Fibroblast of lung (primary cell): Measurements from ENCODE around the gene SPTB. TPM values are rescaled to one million over a fixed set of nuclear protein-coding genes. Genes with fewer than 3 reads are reported as not detected.
A peak's percentile ranks its signal among the peaks of the same experiment; 100 is the strongest.

Source experiments
- DNase-seq, 2 donors: peaks; one replicate each; pipeline versions ENCODE4 v3.0.0 to v3.0.0-alpha.2; 2010; ENCODE audit warnings: low read depth in 2 of 2
- H2AFZ ChIP-seq: 2 replicates; pipeline ENCODE4 v1.5.1; 2012; ENCODE audit warnings: low read length, control low read depth, inconsistent platforms
- H3K27ac ChIP-seq: 2 replicates; pipeline ENCODE4 v1.5.1; 2011; ENCODE audit warnings: low read length, control low read depth; ENCODE audit not compliant: insufficient read depth
- H3K27me3 ChIP-seq: 2 replicates; pipeline ENCODE4 v1.5.1; 2011; ENCODE audit warnings: mild to moderate bottlenecking, low read length; ENCODE audit not compliant: control insufficient read depth, insufficient read depth
- H3K36me3 ChIP-seq: 2 replicates; pipeline ENCODE4 v1.5.1; 2011; ENCODE audit warnings: low read length; ENCODE audit not compliant: control insufficient read depth, insufficient read depth
- H3K4me1 ChIP-seq: 2 replicates; pipeline ENCODE4 v1.5.1; 2011; ENCODE audit warnings: low read length; ENCODE audit not compliant: control insufficient read depth, insufficient read depth; ENCODE audit errors: extremely low read depth
- H3K4me2 ChIP-seq: 2 replicates; pipeline ENCODE4 v1.5.1; 2011; ENCODE audit warnings: low read length, control low read depth; ENCODE audit not compliant: insufficient read depth; ENCODE audit errors: extremely low read depth
- H3K4me3 ChIP-seq, 4 experiments: fragments of 200-600 bp in 1 of 4; sonication (generic) in 1 of 4; replicated peaks in 1 of 4; 2 replicates each; pipeline ENCODE4 v1.5.1; 2011 to 2016; ENCODE audit warnings: low read length in 4 of 4, low read depth in 3 of 4, mild to moderate bottlenecking in 3 of 4, control low read depth in 2 of 4, inconsistent platforms in 1 of 4, mixed read lengths in 1 of 4; ENCODE audit not compliant: insufficient read depth in 1 of 4; ENCODE audit errors: control extremely low read depth in 1 of 4
- H3K79me2 ChIP-seq: 2 replicates; pipeline ENCODE4 v1.5.1; 2012; ENCODE audit warnings: mild to moderate bottlenecking, low read length, inconsistent platforms; ENCODE audit not compliant: control insufficient read depth, insufficient read depth
- H3K9ac ChIP-seq: 2 replicates; pipeline ENCODE4 v1.5.1; 2011; ENCODE audit warnings: mild to moderate bottlenecking, low read length, control low read depth; ENCODE audit not compliant: insufficient read depth
- H3K9me3 ChIP-seq: 2 replicates; pipeline ENCODE4 v1.5.1; 2012; ENCODE audit warnings: low read depth, low read length; ENCODE audit not compliant: control insufficient read depth, insufficient read depth
- H4K20me1 ChIP-seq: 2 replicates; pipeline ENCODE4 v1.5.1; 2011; ENCODE audit warnings: low read length; ENCODE audit not compliant: control insufficient read depth, insufficient read depth; ENCODE audit errors: extremely low read depth
- CTCF ChIP-seq, 2 donors: IDR thresholded peaks in 1 of 2; conservative IDR thresholded peaks in 1 of 2; 1 replicate in 1 of 2; 2 replicates in 1 of 2; pipeline ENCODE4 v1.5.1; 2011 to 2012; ENCODE audit warnings: low read length in 2 of 2, control low read depth in 1 of 2, inconsistent platforms in 1 of 2, low read depth in 1 of 2, mild to moderate bottlenecking in 1 of 2
- EZH2 ChIP-seq: IDR thresholded peaks from 2 replicates; pipeline ENCODE4 v1.5.1; 2012; ENCODE audit warnings: low read length, control low read depth, mild to moderate bottlenecking; ENCODE audit errors: missing control alignments
- polyA plus RNA-seq, 2 donors: library from polyadenylated mRNA; depleted of rRNA in 1 of 2; stranded (reverse) in 1 of 2; unstranded in 1 of 2; fragments of >200 nt; gene quantifications; 2 replicates each; pipeline ENCODE4 v1.2.1, GENCODE V29; 2011 to 2012; ENCODE audit warnings: missing spikeins in 1 of 2
- total RNA-seq: library from RNA; depleted of rRNA; stranded (reverse); fragments of >200 nt; gene quantifications from 2 replicates; pipeline ENCODE4 v1.2.1, GENCODE V29; 2014

SPTB gene
- total and polyA plus RNA-seq, 2 donors (not counting 1 experiment from before 2014, with no cell fraction given) = not detected

DNA sequence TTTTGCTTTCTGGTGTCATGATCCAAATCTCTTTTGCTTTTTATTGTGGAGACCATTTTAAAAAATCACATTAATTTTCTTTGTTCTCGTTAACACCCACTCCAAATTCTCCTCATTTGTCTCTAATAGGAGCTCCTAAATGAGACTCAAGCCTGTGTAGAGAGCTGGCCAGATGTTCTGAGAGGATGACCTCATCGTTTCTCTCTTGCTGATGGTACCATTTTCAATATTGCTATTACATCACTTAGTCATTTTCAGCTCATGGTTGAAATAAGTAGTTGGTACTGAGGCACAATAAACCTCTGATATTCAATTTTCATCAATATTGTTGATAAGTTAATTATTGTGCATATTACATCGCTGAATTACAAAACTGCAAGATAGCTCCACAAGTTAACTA, 31.5 kb downstream of the SPTB start:
- H3K36me3 ChIP-seq = no peaks in the 10 kb centered on the region
- no peaks in the 10 kb centered on the region for H3K79me2 ChIP-seq
- no peak overlapping the region for H2AFZ ChIP-seq
- no peak for DNase-seq
- no peak overlapping the region for H3K4me3 ChIP-seq
- H3K27ac ChIP-seq = no peak overlapping the region
- no peak overlapping the region for H3K4me2 ChIP-seq
- no peaks in the 10 kb centered on the region for H3K4me1 ChIP-seq
- peaks cover 41% of the 10 kb centered on the region for H3K27me3 ChIP-seq
- TF ChIP-seq EZH2 (no peak), CTCF (conservative IDR thresholded peaks at IDR 0.05 in 1 of 2, IDR thresholded peaks at IDR 0.05 in 1 of 2; ENCODE audit: low read depth in 1 of 2, low read length in 2 of 2) (no peak)
- H4K20me1 ChIP-seq = no peaks in the 10 kb centered on the region
- no peaks in the 10 kb centered on the region for H3K9me3 ChIP-seq
- H3K9ac ChIP-seq = no peak overlapping the region

DNA sequence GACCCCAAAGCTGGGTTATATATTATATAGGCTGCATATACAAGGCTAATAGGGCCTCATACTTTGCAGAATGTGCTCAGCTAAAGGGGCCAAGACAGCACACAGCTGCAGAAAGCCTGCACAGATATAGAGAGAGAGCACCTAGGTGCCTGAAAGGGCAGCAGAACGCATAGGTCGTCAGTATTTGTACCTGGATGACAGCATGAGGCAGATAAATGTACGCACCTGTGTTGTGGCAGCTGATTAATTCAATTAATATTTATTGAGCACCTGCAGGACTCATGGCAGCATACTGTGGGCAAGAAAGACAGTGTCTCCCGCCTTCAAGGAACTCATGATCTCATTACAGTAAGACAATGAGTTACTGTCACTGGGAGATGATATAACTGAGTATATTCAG, 33.4 kb downstream of the SPTB start:
- Histone ChIP-seq H3K4me2 (no peak overlapping the region), H3K79me2 (no peaks in the 10 kb centered on the region), H3K9ac (no peak overlapping the region)

DNA sequence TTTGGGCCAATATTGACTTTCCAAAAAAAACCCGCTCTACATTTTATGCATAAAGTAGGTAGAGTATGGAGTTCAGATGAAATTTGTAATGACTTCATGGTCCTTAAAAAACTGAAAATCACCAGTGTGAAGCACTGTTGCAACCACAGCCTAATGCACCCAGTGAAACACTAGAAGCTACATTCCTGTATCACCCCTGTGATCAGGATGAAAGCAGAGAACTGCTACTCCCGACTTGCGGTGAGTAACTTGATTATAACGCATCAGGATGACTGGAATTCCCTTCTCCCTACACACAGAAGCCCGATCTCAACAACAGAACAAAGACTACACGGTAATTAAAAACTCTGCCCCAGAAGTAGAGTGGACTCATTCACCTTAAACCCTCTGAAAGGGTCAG, 33.8 kb downstream of the SPTB start:
- TF ChIP-seq EZH2 = no peak
- H3K9ac ChIP-seq = no peak overlapping the region
- peak in 1 of 2 donors; percentile 89 for DNase-seq
- no peak overlapping the region for H3K27ac ChIP-seq
- no peaks in the 10 kb centered on the region for H3K9me3 ChIP-seq
- H3K4me1 ChIP-seq = no peaks in the 10 kb centered on the region
- no peak overlapping the region for H3K4me2 ChIP-seq
- H4K20me1 ChIP-seq = no peaks in the 10 kb centered on the region
- no peak overlapping the region for H2AFZ ChIP-seq
- no peaks in the 10 kb centered on the region for H3K36me3 ChIP-seq
- no peak overlapping the region for H3K4me3 ChIP-seq
- H3K79me2 ChIP-seq = no peaks in the 10 kb centered on the region
- H3K27me3 ChIP-seq = peaks cover 42% of the 10 kb centered on the region

More for the DNA sequence above, 33.4 kb downstream of the SPTB start:
- TF ChIP-seq EZH2 (no peak), CTCF (conservative IDR thresholded peaks at IDR 0.05 in 1 of 2, IDR thresholded peaks at IDR 0.05 in 1 of 2; ENCODE audit: low read depth in 1 of 2, low read length in 2 of 2) (no peak)
- Histone ChIP-seq H3K4me3 (no peak overlapping the region), H2AFZ (no peak overlapping the region), H3K27ac (no peak overlapping the region), H3K27me3 (peaks cover 45% of the 10 kb centered on the region), H3K9me3 (no peaks in the 10 kb centered on the region), H3K36me3 (no peaks in the 10 kb centered on the region), H3K4me1 (no peaks in the 10 kb centered on the region), H4K20me1 (no peaks in the 10 kb centered on the region)
- no peak for DNase-seq
